ENCODE measurements around the gene PLXNC1.

DNA sequence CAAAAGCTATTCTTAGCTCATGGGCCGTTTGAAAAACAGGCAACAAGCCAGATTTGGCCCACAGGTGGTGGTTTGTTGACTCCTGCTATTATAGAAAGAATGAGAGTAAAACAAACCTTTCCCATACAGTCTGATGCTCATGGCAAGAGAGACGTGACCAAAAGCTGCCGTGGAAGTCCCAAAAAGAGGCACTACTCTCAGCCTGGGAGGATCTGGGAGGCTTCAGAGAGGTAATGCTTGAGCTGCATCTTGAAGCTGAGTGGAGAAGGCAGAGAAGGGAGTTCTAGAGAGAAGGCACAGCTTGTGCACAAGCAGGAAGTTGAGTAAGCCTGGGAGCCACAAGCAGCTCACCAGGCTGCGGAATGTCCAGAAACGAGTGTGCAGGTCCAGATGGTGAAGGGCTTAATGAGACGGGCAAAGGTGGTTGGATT lies 9.6 kb downstream of the PLXNC1 start:
- no peak for TF ChIP-seq POLR2A (IDR thresholded peaks at IDR 0.05)
- TF ChIP-seq, protein P1, sequence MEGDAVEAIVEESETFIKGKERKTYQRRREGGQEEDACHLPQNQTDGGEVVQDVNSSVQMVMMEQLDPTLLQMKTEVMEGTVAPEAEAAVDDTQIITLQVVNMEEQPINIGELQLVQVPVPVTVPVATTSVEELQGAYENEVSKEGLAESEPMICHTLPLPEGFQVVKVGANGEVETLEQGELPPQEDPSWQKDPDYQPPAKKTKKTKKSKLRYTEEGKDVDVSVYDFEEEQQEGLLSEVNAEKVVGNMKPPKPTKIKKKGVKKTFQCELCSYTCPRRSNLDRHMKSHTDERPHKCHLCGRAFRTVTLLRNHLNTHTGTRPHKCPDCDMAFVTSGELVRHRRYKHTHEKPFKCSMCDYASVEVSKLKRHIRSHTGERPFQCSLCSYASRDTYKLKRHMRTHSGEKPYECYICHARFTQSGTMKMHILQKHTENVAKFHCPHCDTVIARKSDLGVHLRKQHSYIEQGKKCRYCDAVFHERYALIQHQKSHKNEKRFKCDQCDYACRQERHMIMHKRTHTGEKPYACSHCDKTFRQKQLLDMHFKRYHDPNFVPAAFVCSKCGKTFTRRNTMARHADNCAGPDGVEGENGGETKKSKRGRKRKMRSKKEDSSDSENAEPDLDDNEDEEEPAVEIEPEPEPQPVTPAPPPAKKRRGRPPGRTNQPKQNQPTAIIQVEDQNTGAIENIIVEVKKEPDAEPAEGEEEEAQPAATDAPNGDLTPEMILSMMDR (IDR thresholded peaks at IDR 0.05): no peak
